HUES6 (cell line): ENCODE measurements around the gene SLX1B.
"Not testable (repeated sequence)": the region's sequence is repeated elsewhere in the genome, so short reads cannot be mapped to it uniquely, and the experiment has no call there.

Experiments
- H3K27ac ChIP-seq: 2 replicates; pipeline ENCODE4 v1.7.0; 2013; ENCODE audit warnings: low read depth, mild to moderate bottlenecking, low read length, inconsistent platforms
- H3K27me3 ChIP-seq: 2 replicates; pipeline ENCODE4 v1.6.1; 2013; ENCODE audit warnings: low read length; ENCODE audit not compliant: control insufficient read depth, insufficient read depth
- H3K36me3 ChIP-seq: 2 replicates; pipeline ENCODE4 v1.6.1; 2013; ENCODE audit warnings: low read length; ENCODE audit not compliant: control insufficient read depth, insufficient read depth
- H3K4me1 ChIP-seq: 2 replicates; pipeline ENCODE4 v1.6.1; 2013; ENCODE audit warnings: low read length; ENCODE audit not compliant: control insufficient read depth, insufficient read depth
- H3K4me3 ChIP-seq: 2 replicates; pipeline ENCODE4 v1.5.1; 2013; ENCODE audit warnings: low read depth, low read length
- H3K9ac ChIP-seq: one replicate; pipeline ENCODE4 v1.6.1; 2013; ENCODE audit warnings: mild to moderate bottlenecking, low read length
- H3K9me3 ChIP-seq: 2 replicates; pipeline ENCODE4 v1.6.1; 2013; ENCODE audit warnings: low read depth, low read length; ENCODE audit not compliant: control insufficient read depth, insufficient read depth

The SLX1B gene

GRCh38 chr16:29467654-29468366, 13.5 kb downstream of the SLX1B start:
- not testable (repeated sequence) for H3K4me3 ChIP-seq, H3K27ac ChIP-seq, H3K9me3 ChIP-seq, H3K4me1 ChIP-seq, H3K36me3 ChIP-seq, H3K9ac ChIP-seq, H3K27me3 ChIP-seq

GRCh38 chr16:29469660-29470059, 15.3 kb downstream of the SLX1B start:
- not testable (repeated sequence) for H3K9me3 ChIP-seq, H3K27ac ChIP-seq, H3K9ac ChIP-seq, H3K27me3 ChIP-seq, H3K4me3 ChIP-seq, H3K4me1 ChIP-seq, H3K36me3 ChIP-seq

- H3K9ac ChIP-seq, H3K36me3 ChIP-seq, H3K4me1 ChIP-seq, H3K27ac ChIP-seq, H3K27me3 ChIP-seq, H3K4me3 ChIP-seq, H3K9me3 ChIP-seq: not testable (repeated sequence)
Observed at GRCh38 chr16:29472065-29472464, 17.7 kb downstream of the SLX1B start.

- not testable (repeated sequence) for H3K27ac ChIP-seq, H3K9me3 ChIP-seq, H3K4me1 ChIP-seq, H3K36me3 ChIP-seq, H3K9ac ChIP-seq, H3K4me3 ChIP-seq, H3K27me3 ChIP-seq
Observed at GRCh38 chr16:29482276-29482675, 27.9 kb downstream of the SLX1B start.

- H3K27me3 ChIP-seq, H3K9ac ChIP-seq, H3K4me3 ChIP-seq, H3K9me3 ChIP-seq, H3K27ac ChIP-seq, H3K36me3 ChIP-seq, H3K4me1 ChIP-seq: not testable (repeated sequence)
Observed at GRCh38 chr16:29506308-29506707, 52.0 kb downstream of the SLX1B start, which contains the start of gene NPIPB12. NPIPB12 (minus strand) TSS chr16:29506408.
